GM06990 (cell line): Measurements from ENCODE around the gene FTCD.
"Not testable (repeated sequence)": the region's sequence is repeated elsewhere in the genome, so short reads cannot be mapped to it uniquely, and the experiment has no call there.

Experiments used
- DNase-seq: peaks from one replicate; pipeline ENCODE4 v3.0.0-alpha.2; 2011; ENCODE audit not compliant: insufficient read length; ENCODE audit errors: extremely low read depth
- H3K27me3 ChIP-seq: replicated peaks from 2 replicates; pipeline ENCODE4 v1.6.0; 2011; ENCODE audit warnings: low read length; ENCODE audit not compliant: control insufficient read depth, insufficient read depth
- H3K36me3 ChIP-seq: 2 replicates; pipeline ENCODE4 v1.5.1; 2011; ENCODE audit warnings: low read length; ENCODE audit not compliant: control insufficient read depth, insufficient read depth
- H3K4me3 ChIP-seq: replicated peaks from 2 replicates; pipeline ENCODE4 v1.5.1; 2011; ENCODE audit warnings: low read depth, mild to moderate bottlenecking, control low read depth, low read length
- CTCF ChIP-seq: IDR thresholded peaks from 2 replicates; pipeline ENCODE4 v1.5.1; 2011; ENCODE audit warnings: low read length, control low read depth, mild to moderate bottlenecking, inconsistent platforms; ENCODE audit not compliant: insufficient read depth, poor library complexity, severe bottlenecking

The FTCD gene

GRCh38 chr21:46147429-46147828, 8.0 kb downstream of the FTCD start:
- peak; percentile 73 for TF ChIP-seq CTCF
- not testable (repeated sequence) for H3K4me3 ChIP-seq, H3K27me3 ChIP-seq, H3K36me3 ChIP-seq
- DNase-seq, result peak; percentile 53

DNA sequence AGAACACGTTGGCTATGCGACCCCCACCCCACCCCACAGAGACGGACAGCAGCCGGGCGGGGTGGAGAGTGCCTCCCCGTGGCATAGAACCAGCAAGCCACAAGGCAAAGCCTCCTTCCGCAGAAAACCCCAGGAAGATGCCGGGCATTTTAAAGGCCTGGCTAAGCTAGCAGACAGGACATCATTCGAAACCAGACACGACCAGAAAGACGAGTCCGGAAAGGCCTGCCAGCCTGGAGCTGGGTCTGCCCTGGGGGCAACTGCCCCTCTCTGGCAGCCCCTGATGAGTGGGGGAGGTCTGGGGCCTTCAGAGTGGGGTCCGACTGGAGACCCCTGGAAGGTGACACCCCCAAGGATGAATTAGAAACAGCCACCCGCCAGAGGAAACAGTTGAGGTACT, 8.5 kb downstream of the FTCD start:
- no peak for DNase-seq
- no peak for TF ChIP-seq CTCF
- Histone ChIP-seq H3K27me3 (no peaks in the 10 kb centered on the region), H3K36me3 (no peaks in the 10 kb centered on the region), H3K4me3 (no peak overlapping the region)

DNA sequence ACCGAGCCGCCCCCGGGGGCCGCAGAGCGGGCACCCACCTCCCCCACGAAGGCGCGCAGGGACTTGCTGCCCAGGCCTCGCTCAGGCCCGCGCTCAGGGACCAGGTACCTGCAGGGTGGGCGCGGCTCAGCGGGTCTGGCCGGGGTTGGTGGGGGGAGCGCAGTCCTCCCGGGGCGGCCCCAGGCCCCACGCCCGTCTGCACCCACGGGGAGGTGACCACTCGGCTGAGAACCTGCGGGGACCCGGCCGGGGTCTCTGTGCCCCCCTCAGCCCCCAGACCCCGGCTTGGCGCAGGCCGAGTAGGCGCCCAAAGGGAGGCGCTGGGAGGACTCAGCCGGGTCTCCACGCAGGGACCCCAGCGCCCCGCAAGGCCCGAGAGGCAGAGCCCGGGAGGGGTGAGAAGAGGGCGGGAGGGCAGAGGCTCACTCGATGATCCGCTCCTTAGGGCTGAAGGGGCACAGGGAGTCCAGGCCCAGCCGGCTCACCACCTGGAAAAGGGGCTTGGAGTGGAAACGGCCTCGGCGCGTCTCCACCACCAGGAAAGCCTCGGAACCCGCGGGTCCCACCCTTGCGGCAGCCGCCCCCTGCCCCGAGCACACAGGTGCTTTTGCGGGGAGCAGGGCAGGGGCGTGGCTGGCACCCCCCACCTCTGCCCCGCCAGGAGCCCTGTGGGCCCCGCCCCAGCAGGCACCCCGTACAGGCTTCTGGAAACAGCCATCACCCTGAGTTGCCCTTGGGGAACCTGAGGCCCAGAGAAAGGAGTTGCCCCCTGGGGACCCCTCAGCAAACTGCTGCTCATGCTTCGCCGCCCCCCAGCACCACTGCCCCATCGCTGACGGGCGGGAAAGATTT, 9.3 kb downstream of the FTCD start:
- Histone ChIP-seq H3K4me3 (no peak overlapping the region), H3K27me3 (no peaks in the 10 kb centered on the region), H3K36me3 (no peaks in the 10 kb centered on the region)
- no peak for TF ChIP-seq CTCF
- peak; percentile 6 for DNase-seq

DNA sequence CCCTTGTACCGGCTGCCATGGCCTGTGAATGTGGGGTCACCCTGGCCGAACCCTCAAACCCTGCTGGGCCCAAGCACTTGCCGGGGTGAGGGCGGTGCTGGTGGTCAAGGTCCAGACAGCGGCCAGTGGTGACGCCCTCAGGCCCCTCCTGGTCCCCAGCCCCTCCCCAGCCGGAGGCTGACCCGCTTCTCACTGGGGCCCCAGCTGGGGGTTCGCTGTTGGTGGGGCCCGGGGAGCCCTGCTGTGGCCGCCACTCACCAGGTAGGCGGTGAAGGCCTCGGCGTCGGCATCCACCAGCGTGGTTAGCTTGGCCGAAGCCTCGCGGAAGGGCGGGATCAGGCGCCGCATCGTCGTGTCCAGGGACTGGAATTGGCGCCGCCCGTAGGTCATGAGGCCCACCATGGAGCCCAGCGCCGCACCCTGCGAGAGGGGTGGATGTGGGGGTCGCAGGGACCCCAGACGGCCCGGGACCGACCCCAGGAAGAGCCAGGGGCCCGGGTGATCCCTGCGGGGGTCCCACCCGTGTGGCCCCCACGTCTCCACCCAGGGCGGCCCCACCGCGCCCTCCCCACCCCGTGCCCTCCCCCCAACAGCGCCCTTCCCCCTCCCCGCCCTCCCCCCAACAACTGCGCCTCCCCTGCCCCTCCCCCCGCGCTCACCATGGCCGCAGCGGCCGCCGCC, 10.1 kb downstream of the FTCD start:
- TF ChIP-seq CTCF, result no peak
- H3K4me3 ChIP-seq, result no peak overlapping the region

DNA sequence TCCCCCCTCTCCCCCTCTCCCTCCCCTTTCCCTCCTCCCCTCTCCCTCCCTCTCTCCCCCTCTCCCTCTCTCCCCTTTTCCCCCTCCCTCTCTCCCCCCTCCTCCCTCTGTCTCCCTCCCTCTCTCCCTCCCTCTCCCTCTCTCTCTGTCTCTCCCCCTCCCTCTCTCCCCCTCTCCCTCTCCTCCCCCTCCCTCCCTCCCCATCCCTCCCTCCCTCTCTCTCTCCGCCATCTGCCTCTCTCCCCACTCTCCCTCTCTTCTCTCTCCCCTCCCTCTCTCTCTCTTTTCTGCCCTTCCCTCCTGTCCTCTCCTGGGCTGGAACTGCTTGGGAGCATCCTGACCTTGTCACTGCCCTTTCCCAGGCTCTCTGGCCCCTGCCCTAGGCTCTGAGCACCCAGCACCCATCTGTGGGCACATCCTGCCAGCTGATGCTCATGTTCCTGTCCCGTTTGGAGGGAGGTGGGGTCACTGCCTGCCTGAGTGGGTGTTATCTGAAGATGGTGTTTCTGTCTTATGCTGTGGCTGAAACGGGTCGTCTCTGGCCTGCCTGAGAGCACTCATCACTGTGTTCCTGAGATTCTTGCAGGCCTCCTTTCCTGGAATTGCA, 10.8 kb downstream of the FTCD start:
- no peak for TF ChIP-seq CTCF
- peak; percentile 1 for DNase-seq
- no peaks in the 10 kb centered on the region for H3K27me3 ChIP-seq
- H3K4me3 ChIP-seq, result no peak overlapping the region
- no peaks in the 10 kb centered on the region for H3K36me3 ChIP-seq

More for the DNA sequence above, 10.1 kb downstream of the FTCD start:
- DNase-seq, result peak; percentile 12
- no peaks in the 10 kb centered on the region for H3K36me3 ChIP-seq
- H3K27me3 ChIP-seq, result no peaks in the 10 kb centered on the region
